ENCODE results near the gene KDM2B.

GRCh38 chr12:121507984-121508383 is 72.8 kb downstream of the KDM2B start:
- no peak for TF ChIP-seq GATA2 (IDR thresholded peaks at IDR 0.05; ENCODE audit: low read depth, low read length)
- TF ChIP-seq GATA3 (IDR thresholded peaks at IDR 0.05; ENCODE audit: low read depth, low read length): no peak

Measured in SH-SY5Y (cell line).